K562 treated with DMSO at 1 percent for 12 hours (cell line): ENCODE data around the gene FATE1. TPM values are rescaled to one million over a fixed set of nuclear protein-coding genes. Genes with fewer than 3 reads are reported as not detected.

ENCODE experiments used
- total RNA-seq: library from RNA; unstranded; fragments of 300-600 nt; gene quantifications from 2 replicates; pipeline ENCODE4 v1.2.3, GENCODE V29; 2022; ENCODE audit not compliant: insufficient read depth

Gene FATE1, protein sequence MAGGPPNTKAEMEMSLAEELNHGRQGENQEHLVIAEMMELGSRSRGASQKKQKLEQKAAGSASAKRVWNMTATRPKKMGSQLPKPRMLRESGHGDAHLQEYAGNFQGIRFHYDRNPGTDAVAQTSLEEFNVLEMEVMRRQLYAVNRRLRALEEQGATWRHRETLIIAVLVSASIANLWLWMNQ
- total RNA-seq = not detected in 2 replicates

DNA sequence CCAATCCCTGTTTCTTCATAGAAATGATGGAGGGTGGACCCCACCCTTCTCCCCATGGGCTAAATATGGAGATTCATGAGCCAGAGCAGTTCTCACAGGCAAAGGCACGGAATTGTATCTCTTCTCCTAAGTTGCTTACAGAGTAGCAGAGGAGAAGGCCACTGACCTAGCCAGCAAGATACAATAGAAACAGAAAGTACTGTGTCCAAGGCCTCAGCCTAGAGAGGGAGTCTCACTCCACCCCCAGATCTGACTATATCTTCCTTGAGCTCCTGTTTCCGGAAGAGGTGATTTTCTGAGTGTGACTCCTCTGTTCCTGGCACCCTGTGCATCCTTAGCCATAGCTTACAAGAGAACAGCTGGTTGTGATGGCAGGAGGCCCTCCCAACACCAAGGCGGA is at the start of gene FATE1:
Gene FATE1 (plus strand): TSS at position 284 of the 400 bp plus-strand sequence. CDS start 85 bp downstream, at position 369.

DNA sequence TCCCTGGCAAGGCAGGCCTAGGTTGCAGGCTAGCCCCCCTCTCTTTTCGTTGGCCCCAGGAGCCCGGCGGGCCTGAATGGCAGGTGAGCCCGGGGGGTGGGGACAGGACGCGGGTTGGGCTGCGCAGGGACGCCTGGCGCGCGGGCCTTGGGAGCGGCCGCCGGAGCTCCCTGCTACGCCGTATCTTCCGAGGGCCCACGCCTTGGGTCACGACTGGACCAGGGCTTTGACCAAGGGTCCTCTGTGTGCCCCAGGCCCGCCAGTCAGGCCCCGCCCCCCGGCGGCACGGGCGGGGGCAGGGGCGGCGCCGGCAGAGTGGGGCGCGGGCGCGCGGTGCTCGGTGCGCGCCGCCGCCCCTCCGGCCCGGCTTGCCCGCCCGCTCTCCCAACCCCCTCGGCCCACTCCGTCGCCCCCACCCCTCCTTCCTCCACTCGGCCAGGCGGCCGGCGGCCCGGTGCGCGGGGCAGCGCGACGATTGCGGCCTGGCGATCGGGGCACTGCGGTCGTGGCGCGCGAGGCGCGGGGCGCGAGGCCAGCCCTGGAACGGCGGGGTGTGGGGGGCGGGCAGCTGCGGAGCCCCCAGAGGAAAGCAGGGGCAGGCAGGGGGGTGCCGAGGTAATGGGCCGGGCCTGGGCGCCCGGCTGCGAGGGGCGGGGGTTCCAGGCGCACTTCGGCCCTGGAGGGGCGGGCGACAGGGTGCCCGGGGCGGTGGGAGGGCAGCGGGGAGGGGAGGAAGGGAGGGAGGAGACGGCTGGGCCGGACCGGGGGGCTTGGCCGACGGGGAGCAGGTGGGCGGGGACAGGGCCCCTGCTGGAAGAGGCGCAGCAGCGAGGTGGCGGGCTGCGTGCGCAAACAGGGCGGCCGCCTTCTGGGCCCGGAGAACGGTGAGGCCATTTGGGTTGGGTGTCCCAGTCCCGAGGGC is 20.9 kb upstream of the FATE1 start, which contains the start of gene PRRG3:
Gene PRRG3 (plus strand): TSS at position 798 of the 922 bp plus-strand sequence. CDS start 3,357 bp downstream, outside the sequence.

DNA sequence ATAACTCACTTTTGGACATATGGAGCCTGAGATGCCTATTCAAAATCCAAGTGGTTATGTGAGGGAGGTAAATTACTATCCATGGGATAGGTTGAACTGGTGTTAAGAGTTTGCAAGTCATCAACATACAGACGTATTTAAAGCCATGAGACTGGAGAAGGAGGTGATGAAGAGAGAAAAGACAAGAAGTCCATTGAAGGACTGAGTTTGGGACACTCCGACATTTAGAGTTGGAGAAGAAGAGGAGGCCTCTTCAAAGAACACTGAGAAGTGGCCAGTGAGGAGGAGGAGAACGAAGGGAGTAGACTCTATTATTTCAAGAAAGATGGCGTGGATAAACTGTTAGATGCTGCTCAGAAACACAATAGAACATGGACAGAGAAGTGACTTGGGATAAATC is 18.6 kb downstream of the FATE1 start, which contains the start of gene CNGA2:
Gene CNGA2 (plus strand): TSS at position 301 of the 400 bp plus-strand sequence. CDS start 3,738 bp downstream, outside the sequence.

Other genes starting within 250 kb of the FATE1 start
- 5.6 and 9.8 TPM in 2 replicates for gene PASD1, start 152.4 kb upstream of the FATE1 start, total RNA-seq
- gene PRRG3, start 20.6 kb upstream of the FATE1 start, total RNA-seq = not detected in 2 replicates
- not detected in 2 replicates for gene CNGA2, start 18.7 kb downstream of the FATE1 start, total RNA-seq
- 5.2 and 8.1 TPM in 2 replicates for gene MAGEA4, start 196.9 kb downstream of the FATE1 start, total RNA-seq